ENCODE results near the gene LRFN4.

DNA sequence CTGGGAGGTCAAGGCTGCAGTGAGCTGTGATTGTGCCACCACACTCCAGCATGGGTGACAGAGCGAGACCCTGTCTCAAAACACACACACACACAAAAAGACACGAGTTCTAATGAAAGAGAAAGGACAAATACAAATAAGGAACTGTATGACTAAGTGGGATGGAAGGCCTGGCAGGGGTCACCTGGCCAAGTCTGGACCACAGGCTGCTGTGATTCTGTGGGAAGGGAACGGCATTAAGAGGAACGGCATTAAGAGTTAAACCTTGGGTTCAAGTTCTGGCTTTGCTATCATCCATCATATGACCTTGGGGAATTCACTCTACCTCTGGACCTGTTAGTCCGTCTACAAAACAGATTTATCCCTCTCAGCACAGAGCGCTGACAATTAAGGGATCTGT is 47.7 kb downstream of the LRFN4 start:
- TF ChIP-seq, protein P1, sequence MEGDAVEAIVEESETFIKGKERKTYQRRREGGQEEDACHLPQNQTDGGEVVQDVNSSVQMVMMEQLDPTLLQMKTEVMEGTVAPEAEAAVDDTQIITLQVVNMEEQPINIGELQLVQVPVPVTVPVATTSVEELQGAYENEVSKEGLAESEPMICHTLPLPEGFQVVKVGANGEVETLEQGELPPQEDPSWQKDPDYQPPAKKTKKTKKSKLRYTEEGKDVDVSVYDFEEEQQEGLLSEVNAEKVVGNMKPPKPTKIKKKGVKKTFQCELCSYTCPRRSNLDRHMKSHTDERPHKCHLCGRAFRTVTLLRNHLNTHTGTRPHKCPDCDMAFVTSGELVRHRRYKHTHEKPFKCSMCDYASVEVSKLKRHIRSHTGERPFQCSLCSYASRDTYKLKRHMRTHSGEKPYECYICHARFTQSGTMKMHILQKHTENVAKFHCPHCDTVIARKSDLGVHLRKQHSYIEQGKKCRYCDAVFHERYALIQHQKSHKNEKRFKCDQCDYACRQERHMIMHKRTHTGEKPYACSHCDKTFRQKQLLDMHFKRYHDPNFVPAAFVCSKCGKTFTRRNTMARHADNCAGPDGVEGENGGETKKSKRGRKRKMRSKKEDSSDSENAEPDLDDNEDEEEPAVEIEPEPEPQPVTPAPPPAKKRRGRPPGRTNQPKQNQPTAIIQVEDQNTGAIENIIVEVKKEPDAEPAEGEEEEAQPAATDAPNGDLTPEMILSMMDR (IDR thresholded peaks at IDR 0.05; ENCODE audit: control extremely low read depth in 1 of 3, insufficient read depth in 1 of 3, low read depth in 1 of 3, low read length in 3 of 3), result no peak
- TF ChIP-seq ZNF274 (IDR thresholded peaks at IDR 0.05; ENCODE audit: borderline replicate concordance, extremely low read depth, low read length) (no peak), SIN3A (conservative IDR thresholded peaks at IDR 0.05 in 1 of 2, IDR thresholded peaks at IDR 0.05 in 1 of 2; ENCODE audit: low read depth in 1 of 2, low read length in 2 of 2) (no peak), SP4 (IDR thresholded peaks at IDR 0.05; ENCODE audit: low read length) (no peak)
- TF ChIP-seq, protein P2, sequence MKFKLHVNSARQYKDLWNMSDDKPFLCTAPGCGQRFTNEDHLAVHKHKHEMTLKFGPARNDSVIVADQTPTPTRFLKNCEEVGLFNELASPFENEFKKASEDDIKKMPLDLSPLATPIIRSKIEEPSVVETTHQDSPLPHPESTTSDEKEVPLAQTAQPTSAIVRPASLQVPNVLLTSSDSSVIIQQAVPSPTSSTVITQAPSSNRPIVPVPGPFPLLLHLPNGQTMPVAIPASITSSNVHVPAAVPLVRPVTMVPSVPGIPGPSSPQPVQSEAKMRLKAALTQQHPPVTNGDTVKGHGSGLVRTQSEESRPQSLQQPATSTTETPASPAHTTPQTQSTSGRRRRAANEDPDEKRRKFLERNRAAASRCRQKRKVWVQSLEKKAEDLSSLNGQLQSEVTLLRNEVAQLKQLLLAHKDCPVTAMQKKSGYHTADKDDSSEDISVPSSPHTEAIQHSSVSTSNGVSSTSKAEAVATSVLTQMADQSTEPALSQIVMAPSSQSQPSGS (IDR thresholded peaks at IDR 0.05; ENCODE audit: low read length), result no peak

Data from H1 (cell line).